GM12891 (cell line): ENCODE data around the gene PCSK7.
"Not testable (repeated sequence)": the region's sequence is repeated elsewhere in the genome, so short reads cannot be mapped to it uniquely, and the experiment has no call there.

Source experiments
- DNase-seq: peaks from one replicate; pipeline ENCODE4 v3.0.0; 2011; ENCODE audit warnings: low spot score; ENCODE audit not compliant: insufficient read length
- FAIRE-seq: peaks from 2 replicates; lab custom pipeline; 2011; peaks lifted over from hg19 to GRCh38; lab: Jason Lieb, UNC
- PAX5 ChIP-seq: IDR thresholded peaks from 2 replicates; pipeline ENCODE4 v1.6.1; 2011; ENCODE audit warnings: low read length, moderate library complexity, mild to moderate bottlenecking; ENCODE audit not compliant: insufficient read depth, severe bottlenecking
- POLR2A ChIP-seq: IDR thresholded peaks from 2 replicates; pipeline ENCODE4 v1.6.1; 2011; ENCODE audit warnings: low read depth, low read length, control low read depth
- POLR2AphosphoS5 ChIP-seq: IDR thresholded peaks from 2 replicates; pipeline ENCODE4 v1.6.1; 2011; ENCODE audit warnings: low read depth, low read length, control low read depth
- POU2F2 ChIP-seq: IDR thresholded peaks from 2 replicates; pipeline ENCODE4 v1.6.1; 2011; ENCODE audit warnings: low read depth, mild to moderate bottlenecking, control low read depth, low read length, moderate library complexity
- SPI1 ChIP-seq: IDR thresholded peaks from 2 replicates; pipeline ENCODE4 v1.6.1; 2011; ENCODE audit warnings: low read depth, low read length, control low read depth
- TAF1 ChIP-seq: IDR thresholded peaks from 2 replicates; pipeline ENCODE4 v1.6.1; 2011; ENCODE audit warnings: low read depth, low read length, control low read depth

PCSK7 gene

GRCh38 chr11:117189191-117189940 is 42.5 kb downstream of the PCSK7 start:
- TF ChIP-seq POU2F2 (no peak), PAX5 (no peak), SPI1 (peak; percentile 89), TAF1 (no peak), POLR2A (no peak), POLR2AphosphoS5 (no peak)
- DNase-seq (no peak), FAIRE-seq (peak; percentile 97)

- peak; percentile 52 for FAIRE-seq
Measured at GRCh38 chr11:117188620-117189081, 43.2 kb downstream of the PCSK7 start.

GRCh38 chr11:117187799-117188481 is 43.9 kb downstream of the PCSK7 start:
- TF ChIP-seq POLR2A, result no peak
- no peak for TF ChIP-seq PAX5
- no peak for TF ChIP-seq TAF1
- TF ChIP-seq POLR2AphosphoS5, result no peak
- TF ChIP-seq POU2F2, result no peak
- no peak for TF ChIP-seq SPI1
- FAIRE-seq (no peak), DNase-seq (no peak)

More at GRCh38 chr11:117188620-117189081, 43.2 kb downstream of the PCSK7 start:
- no peak for TF ChIP-seq SPI1
- TF ChIP-seq POLR2AphosphoS5, result no peak
- TF ChIP-seq POU2F2, result no peak
- TF ChIP-seq PAX5, result no peak
- TF ChIP-seq POLR2A, result no peak
- TF ChIP-seq TAF1, result no peak
- no peak for DNase-seq

DNA sequence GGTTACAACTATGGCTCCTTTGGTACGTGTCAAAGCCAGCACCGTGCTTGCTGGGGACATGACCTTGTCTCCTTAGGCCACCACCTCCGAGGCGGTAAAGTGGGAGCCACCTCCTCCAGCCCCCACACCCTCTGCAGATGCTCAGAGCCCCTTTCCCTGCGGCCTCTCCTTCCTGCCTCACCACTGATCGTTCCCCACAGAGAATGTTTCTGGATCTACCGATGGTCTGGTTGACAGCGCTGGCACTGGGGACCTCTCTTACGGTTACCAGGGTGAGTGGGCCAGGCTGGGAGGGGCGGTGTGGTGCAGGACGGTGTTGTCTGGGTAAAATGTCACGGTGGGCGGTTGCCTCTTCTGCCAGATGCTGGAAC is 44.5 kb downstream of the PCSK7 start:
- no peak for TF ChIP-seq TAF1
- TF ChIP-seq POLR2AphosphoS5, result no peak
- no peak for TF ChIP-seq POLR2A
- TF ChIP-seq SPI1, result no peak
- no peak for TF ChIP-seq POU2F2
- no peak for TF ChIP-seq PAX5
- DNase-seq (no peak), FAIRE-seq (no peak)

DNA sequence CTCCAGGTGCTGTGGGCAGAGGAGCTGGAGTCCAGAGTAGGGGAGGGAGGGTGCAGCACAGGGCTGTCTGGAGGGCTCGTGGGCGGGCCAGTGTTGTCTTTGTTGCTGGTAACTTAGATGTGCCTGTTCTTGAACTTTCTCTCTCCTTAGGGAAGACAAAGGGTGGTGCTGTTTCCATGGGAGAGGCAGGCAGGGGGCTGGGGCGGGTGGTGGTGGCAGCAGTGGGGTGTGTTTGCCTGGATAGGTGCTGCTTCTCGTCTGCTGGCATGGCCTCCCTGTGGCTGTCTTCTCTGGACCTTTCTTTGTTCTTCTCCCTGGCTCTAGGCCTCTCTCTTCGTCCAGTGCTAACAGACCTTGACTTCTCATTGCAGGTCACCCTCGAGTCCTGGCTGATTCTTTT is 44.9 kb downstream of the PCSK7 start:
- FAIRE-seq (peak; percentile 61), DNase-seq (no peak)
- TF ChIP-seq PAX5 (no peak), POLR2AphosphoS5 (no peak), SPI1 (no peak), POLR2A (no peak), POU2F2 (no peak), TAF1 (no peak)

GRCh38 chr11:117186431-117186761 is 45.5 kb downstream of the PCSK7 start:
- TF ChIP-seq SPI1, result no peak
- no peak for TF ChIP-seq POU2F2
- no peak for TF ChIP-seq TAF1
- no peak for TF ChIP-seq POLR2A
- no peak for FAIRE-seq
- no peak for DNase-seq

GRCh38 chr11:117185736-117186430 is 46.0 kb downstream of the PCSK7 start:
- DNase-seq, result no peak
- TF ChIP-seq SPI1 (peak; percentile 68), POLR2AphosphoS5 (no peak), TAF1 (no peak)
- FAIRE-seq, result peak; percentile 80

- TF ChIP-seq POLR2A, result no peak
- no peak for TF ChIP-seq POLR2AphosphoS5
- TF ChIP-seq SPI1, result no peak
- no peak for TF ChIP-seq TAF1
- no peak for TF ChIP-seq POU2F2
- TF ChIP-seq PAX5, result no peak
- DNase-seq (no peak), FAIRE-seq (no peak)
Measured at GRCh38 chr11:117183724-117184349, 48.0 kb downstream of the PCSK7 start.

- DNase-seq, FAIRE-seq: not testable (repeated sequence)
Measured at GRCh38 chr11:117183178-117183577, 48.7 kb downstream of the PCSK7 start.
